Choroid plexus epithelial cell (primary cell): Measurements from ENCODE around the gene SUPV3L1.
A peak's percentile ranks its signal among the peaks of the same experiment; 100 is the strongest.
"Not testable (repeated sequence)": the region's sequence is repeated elsewhere in the genome, so short reads cannot be mapped to it uniquely, and the experiment has no call there.

Experiments
- DNase-seq: peaks from one replicate; pipeline ENCODE4 v3.0.0-alpha.2; 2010; ENCODE audit warnings: low read depth
- H3K4me3 ChIP-seq: 2 replicates; pipeline ENCODE4 v1.5.1; 2011; ENCODE audit warnings: low read depth, mild to moderate bottlenecking, control low read depth, low read length, moderate library complexity
- TF ChIP-seq, protein P1 (sequence below): conservative IDR thresholded peaks from 2 replicates; pipeline ENCODE4 v1.5.1; 2011; ENCODE audit warnings: low read depth, mild to moderate bottlenecking, control low read depth, inconsistent platforms, low read length, moderate library complexity

SUPV3L1 gene

GRCh38 chr10:69179743-69180524 lies at the start of gene SUPV3L1:
TSS of gene SUPV3L1 (plus strand) at chr10:69180234. CDS start at chr10:69180292, 58 bp downstream.
- peak; percentile 99 for DNase-seq
- TF ChIP-seq, protein P1, sequence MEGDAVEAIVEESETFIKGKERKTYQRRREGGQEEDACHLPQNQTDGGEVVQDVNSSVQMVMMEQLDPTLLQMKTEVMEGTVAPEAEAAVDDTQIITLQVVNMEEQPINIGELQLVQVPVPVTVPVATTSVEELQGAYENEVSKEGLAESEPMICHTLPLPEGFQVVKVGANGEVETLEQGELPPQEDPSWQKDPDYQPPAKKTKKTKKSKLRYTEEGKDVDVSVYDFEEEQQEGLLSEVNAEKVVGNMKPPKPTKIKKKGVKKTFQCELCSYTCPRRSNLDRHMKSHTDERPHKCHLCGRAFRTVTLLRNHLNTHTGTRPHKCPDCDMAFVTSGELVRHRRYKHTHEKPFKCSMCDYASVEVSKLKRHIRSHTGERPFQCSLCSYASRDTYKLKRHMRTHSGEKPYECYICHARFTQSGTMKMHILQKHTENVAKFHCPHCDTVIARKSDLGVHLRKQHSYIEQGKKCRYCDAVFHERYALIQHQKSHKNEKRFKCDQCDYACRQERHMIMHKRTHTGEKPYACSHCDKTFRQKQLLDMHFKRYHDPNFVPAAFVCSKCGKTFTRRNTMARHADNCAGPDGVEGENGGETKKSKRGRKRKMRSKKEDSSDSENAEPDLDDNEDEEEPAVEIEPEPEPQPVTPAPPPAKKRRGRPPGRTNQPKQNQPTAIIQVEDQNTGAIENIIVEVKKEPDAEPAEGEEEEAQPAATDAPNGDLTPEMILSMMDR = no peak
- peak within 1 kb of the TSS; percentile 99 for H3K4me3 ChIP-seq

- TF ChIP-seq, protein P1 = no peak
- peak; percentile 29 for DNase-seq
Observed at GRCh38 chr10:69130251-69130650, 49.8 kb upstream of the SUPV3L1 start.

DNA sequence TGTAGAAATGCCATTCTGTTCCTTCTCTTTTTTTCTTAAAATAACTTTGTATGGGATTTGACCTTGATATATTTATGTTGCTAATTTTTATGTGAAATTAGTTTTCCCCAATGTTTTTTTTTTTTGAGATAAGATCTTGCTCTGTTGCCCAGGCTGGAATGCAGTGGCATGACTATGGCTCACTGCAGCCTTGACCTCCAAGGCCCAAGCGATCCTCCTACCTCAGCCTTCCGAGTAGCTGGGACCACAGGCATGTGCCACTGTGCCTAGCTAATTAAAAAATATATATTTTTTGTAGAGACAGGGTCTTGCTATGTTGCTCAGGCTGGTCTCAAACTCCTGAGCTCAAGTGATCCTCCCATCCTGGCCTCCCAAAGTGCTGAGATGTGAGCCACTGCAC lies 40.1 kb upstream of the SUPV3L1 start:
- no peak for DNase-seq
- TF ChIP-seq, protein P1 = no peak

More at GRCh38 chr10:69130251-69130650, 49.8 kb upstream of the SUPV3L1 start:
- H3K4me3 ChIP-seq = no peak overlapping the region

DNA sequence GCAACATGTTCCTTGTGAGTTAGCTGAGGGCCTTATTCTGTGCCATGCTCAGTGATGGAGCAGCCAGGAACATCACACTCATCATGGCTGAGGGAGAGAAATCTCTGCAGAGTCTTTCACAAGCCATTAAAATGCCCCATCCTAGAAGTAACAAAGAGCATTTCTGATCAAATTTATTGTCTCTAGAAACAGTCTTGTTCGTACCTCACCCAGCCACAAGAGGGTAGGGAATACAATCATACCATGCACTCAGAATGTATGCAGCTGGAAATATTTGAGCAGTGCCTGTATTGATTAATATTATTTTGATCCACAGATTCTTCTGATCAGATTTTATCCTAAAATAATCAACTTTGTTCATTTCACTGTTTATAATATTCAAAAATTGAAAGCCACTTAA lies 38.7 kb upstream of the SUPV3L1 start:
- H3K4me3 ChIP-seq = no peak overlapping the region
- peak; percentile 7 for DNase-seq
- TF ChIP-seq, protein P1 = peak; percentile 19

More for the DNA sequence above, 40.1 kb upstream of the SUPV3L1 start:
- no peak overlapping the region for H3K4me3 ChIP-seq

DNA sequence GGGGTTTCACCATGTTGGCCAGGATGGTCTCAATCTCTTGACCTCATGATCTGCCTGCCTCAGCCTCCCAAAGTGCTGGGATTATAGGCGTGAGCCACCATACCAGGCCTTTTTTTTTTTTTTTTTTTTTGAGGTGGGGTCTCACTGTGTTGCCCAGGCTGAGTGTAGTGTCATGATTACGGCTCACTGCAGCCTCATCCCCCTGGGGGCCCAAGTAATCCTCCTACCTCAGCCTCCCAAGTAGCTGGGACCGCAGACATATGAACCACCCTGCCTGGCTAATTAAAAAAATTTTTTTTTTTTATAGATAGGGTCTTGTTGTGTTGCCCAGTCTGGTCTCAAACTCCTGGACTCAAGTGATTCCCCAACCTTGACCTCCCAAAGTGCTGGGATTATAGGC lies 38.0 kb upstream of the SUPV3L1 start:
- not testable (repeated sequence) for H3K4me3 ChIP-seq, DNase-seq

GRCh38 chr10:69142983-69143382 lies 37.1 kb upstream of the SUPV3L1 start:
- DNase-seq = no peak
- TF ChIP-seq, protein P1 = no peak
- no peak overlapping the region for H3K4me3 ChIP-seq

- no peak overlapping the region for H3K4me3 ChIP-seq
- no peak for DNase-seq
- TF ChIP-seq, protein P1 = no peak
Observed at GRCh38 chr10:69145329-69145728, 34.7 kb upstream of the SUPV3L1 start.
